Measurements from ENCODE around the gene MUC3A. TPM values are rescaled to one million over a fixed set of nuclear protein-coding genes. Genes with fewer than 3 reads are reported as not detected.

MUC3A gene
- total RNA-seq, 6 experiments from 2014 or later, result 3.2 to 12.8 (median 8.9) TPM

- Histone ChIP-seq H3K4me1 (peaks cover 0 to 4% (median 0%) of the 10 kb centered on the region in 4 donors), H3K9me3 (no peaks in the 10 kb centered on the region), H3K36me3 (peaks cover 0 to 36% (median 1%) of the 10 kb centered on the region in 4 donors), H3K27ac (no peak overlapping the region), H3K27me3 (no peaks in the 10 kb centered on the region), H3K4me3 (no peak overlapping the region)
- ATAC-seq (no peak), DNase-seq (peak in 1 of 3 donors; percentile 51)
- TF ChIP-seq CTCF (IDR thresholded peaks at IDR 0.05) (no peak), POLR2A (IDR thresholded peaks at IDR 0.05) (no peak)
- WGBS (ENCODE audit: insufficient coverage, low coverage, low lambda C conversion rate, missing lambda C conversion rate), result 92% methylated on average over 2 of the region's 7 CpGs
- intact Hi-C loops (cut with DNase I), result loop anchor here (5.0 to 10.0 kb wide), 2 partner anchors 90 to 93 kb away; no protein-coding TSS in a partner anchor
These were observed 15.3 kb downstream of the MUC3A start for GRCh38 chr7:100964630-100965029.

DNA sequence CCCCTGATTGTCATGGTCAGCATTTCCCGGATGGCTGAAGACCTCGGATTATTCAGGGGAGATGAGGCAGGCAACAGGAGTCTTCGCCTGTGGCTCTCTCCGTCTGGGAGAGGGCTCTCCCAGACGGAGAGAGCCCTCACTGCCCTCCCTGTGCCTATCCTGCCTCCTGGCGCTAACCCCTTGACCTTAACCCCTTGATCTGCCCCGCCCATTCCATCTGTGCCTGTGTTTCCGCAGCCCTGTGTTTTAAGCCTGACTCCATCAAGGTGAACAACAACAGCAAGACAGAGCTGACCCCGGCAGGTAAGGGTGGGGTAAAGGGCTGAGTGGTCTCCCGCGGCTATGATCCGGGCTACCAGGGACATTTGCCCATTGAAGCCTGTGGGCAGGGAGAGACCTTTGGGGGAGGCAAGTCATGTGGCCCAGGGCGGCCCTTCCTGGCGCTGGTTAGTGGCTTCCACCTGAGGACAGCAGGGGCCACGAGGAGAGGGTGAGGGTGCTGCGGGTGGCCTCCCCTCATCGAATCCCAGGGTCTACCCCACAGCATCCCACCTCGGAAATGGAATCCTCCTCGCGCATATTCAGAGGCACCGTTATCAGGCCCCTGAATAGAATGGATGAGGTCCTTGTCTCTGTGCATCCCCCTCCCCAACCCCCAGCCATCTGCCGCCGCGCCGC lies 15.8 kb downstream of the MUC3A start:
- intact Hi-C loops (cut with DNase I), result loop anchor here (5.0 to 10.0 kb wide), 2 partner anchors 90 to 92 kb away; no protein-coding TSS in a partner anchor
- DNase-seq (no peak), ATAC-seq (no peak)
- Histone ChIP-seq H3K9me3 (no peaks in the 10 kb centered on the region), H3K36me3 (peaks cover 0 to 30% (median 0%) of the 10 kb centered on the region in 4 donors), H3K27ac (no peak overlapping the region), H3K4me3 (peak overlapping the region in 1 of 3 donors; percentile 27), H3K4me1 (peaks cover 0 to 4% (median 0%) of the 10 kb centered on the region in 4 donors), H3K27me3 (no peaks in the 10 kb centered on the region)
- WGBS (ENCODE audit: insufficient coverage, low coverage, low lambda C conversion rate, missing lambda C conversion rate), result 33% methylated on average over 10 of the region's 25 CpGs
- TF ChIP-seq CTCF (IDR thresholded peaks at IDR 0.05), result no peak
- no peak for TF ChIP-seq POLR2A (IDR thresholded peaks at IDR 0.05)

DNA sequence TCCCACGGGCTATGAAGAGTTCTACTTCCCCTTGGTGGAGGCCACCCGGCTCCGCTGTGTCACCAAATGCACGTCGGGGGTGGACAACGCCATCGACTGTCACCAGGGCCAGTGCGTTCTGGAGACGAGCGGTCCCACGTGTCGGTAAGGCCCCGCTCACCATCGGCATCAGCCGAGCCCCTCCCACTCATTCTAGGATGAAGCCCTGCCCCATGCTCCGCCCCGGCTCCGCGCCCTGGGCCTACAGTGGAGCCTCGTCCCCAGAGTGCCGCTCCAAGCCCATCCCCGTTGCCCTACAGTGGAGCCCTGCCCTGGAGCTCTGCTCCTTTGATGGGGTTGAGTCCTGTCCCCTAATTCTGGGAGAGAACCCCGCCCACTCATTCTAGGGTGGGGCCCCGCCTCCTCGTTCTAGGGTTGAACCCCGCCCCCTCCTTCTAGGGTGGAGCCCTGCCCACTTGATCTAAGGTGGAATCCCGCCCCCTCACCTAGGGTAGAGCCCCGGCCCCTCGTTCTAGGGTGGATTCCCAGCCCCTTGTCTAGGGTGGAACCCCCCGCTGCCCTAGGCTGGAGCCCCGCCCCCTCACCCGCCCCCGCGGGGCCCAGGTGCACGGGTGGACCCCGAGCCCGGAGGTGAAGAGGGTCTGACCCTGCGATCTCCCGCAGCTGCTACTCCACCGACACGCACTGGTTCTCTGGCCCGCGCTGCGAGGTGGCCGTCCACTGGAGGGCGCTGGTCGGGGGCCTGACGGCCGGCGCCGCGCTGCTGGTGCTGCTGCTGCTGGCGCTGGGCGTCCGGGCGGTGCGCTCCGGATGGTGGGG lies 16.6 kb downstream of the MUC3A start:
- H3K27ac ChIP-seq, result no peak overlapping the region
- no peak for TF ChIP-seq POLR2A (IDR thresholded peaks at IDR 0.05)
- TF ChIP-seq CTCF (IDR thresholded peaks at IDR 0.05), result peak; percentile 51 to 71 (median 64)
- 19% methylated on average over 31 of the region's 58 CpGs for WGBS (ENCODE audit: insufficient coverage, low coverage, low lambda C conversion rate, missing lambda C conversion rate)
- no peaks in the 10 kb centered on the region for H3K9me3 ChIP-seq
- peak; percentile 79 to 87 (median 84) for DNase-seq
- H3K36me3 ChIP-seq, result peaks cover 0 to 24% (median 0%) of the 10 kb centered on the region in 4 donors
- H3K27me3 ChIP-seq, result no peaks in the 10 kb centered on the region
- H3K4me1 ChIP-seq, result peaks cover 0 to 4% (median 0%) of the 10 kb centered on the region in 4 donors
- intact Hi-C loops (cut with DNase I), result loop anchor here (5.0 to 10.0 kb wide), 2 partner anchors 89 to 91 kb away; no protein-coding TSS in a partner anchor
- peak; percentile 79 to 88 (median 83) for ATAC-seq
- H3K4me3 ChIP-seq, result peak overlapping the region; percentile 27 to 51 (median 32)

DNA sequence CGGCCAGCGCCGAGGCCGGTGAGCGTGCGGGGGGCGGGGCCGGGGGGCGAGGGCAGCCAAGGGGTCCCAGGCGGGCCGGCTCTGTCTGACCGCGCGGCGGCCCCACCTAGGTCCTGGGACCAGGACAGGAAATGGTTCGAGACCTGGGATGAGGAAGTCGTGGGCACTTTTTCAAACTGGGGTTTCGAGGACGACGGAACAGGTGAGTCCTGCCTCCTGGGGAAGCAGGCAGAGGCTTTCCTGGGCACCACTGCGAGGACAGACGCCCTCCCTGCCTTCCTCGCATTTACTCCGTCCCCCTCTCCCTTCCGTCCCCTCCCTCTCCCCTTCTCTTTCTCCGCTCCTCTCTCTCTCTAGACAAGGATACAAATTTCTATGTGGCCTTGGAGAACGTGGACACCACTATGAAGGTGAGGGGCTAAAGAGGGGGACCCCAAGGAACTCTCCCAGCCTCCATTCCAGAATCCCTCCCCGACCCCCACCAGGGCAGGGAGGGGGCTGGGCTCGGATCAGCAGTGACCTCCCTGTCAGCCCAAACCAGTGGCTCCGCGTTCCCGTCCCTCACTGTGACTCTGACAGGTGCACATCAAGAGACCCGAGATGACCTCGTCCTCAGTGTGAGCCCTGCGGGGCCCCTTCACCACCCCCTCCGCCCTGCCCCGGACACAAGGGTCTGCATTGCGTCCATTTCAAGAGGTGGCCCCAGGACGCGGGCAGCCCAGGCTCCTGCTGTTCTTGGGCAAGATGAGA lies 17.4 kb downstream of the MUC3A start:
- WGBS (ENCODE audit: insufficient coverage, low coverage, low lambda C conversion rate, missing lambda C conversion rate), result 39% methylated on average over 18 of the region's 40 CpGs
- Histone ChIP-seq H3K27me3 (no peaks in the 10 kb centered on the region), H3K9me3 (no peaks in the 10 kb centered on the region), H3K36me3 (peaks cover 0 to 22% (median 0%) of the 10 kb centered on the region in 4 donors), H3K4me3 (peak overlapping the region; percentile 27 to 51 (median 32)), H3K27ac (no peak overlapping the region), H3K4me1 (peaks cover 0 to 4% (median 0%) of the 10 kb centered on the region in 4 donors)
- peak in 2 of 3 donors; percentile 50 to 66 for DNase-seq
- intact Hi-C loops (cut with DNase I), result loop anchor here (5.0 to 10.0 kb wide), 2 partner anchors 88 to 91 kb away; no protein-coding TSS in a partner anchor
- TF ChIP-seq POLR2A (IDR thresholded peaks at IDR 0.05) (no peak), CTCF (IDR thresholded peaks at IDR 0.05) (no peak)
- ATAC-seq, result no peak

All from right lobe of liver (tissue), 6 donors.